DOHH2 (cell line): ENCODE measurements around the gene ATP5F1D.

ENCODE experiments used
- CTCF ChIP-seq: fragments of 200-600 bp; sonication (generic); IDR thresholded peaks from one replicate; pipeline ENCODE4 v1.5.1; 2014; ENCODE audit warnings: antibody characterized with exemption, mild to moderate bottlenecking, low read depth, low read length; ENCODE audit not compliant: poor library complexity, severe bottlenecking
- EZH2phosphoT487 ChIP-seq: fragments of 200-600 bp; sonication (generic); IDR thresholded peaks from 2 replicates; pipeline ENCODE4 v1.6.1; 2017; ENCODE audit warnings: borderline replicate concordance, mild to moderate bottlenecking, antibody characterized with exemption, low read length, moderate library complexity, mixed read lengths

- no peak for TF ChIP-seq CTCF
- no peak for TF ChIP-seq EZH2phosphoT487
These were observed 47.5 kb downstream of the ATP5F1D start for GRCh38 chr19:1288833-1289685.
